Cardiac muscle cell (in vitro differentiated cells and primary cell): ENCODE results near the gene REC8. TPM values are rescaled to one million over a fixed set of nuclear protein-coding genes. Genes with fewer than 3 reads are reported as not detected.
A peak's percentile ranks its signal among the peaks of the same experiment; 100 is the strongest.

Experiments
- DNase-seq, 2 donors: peaks; one replicate each; pipeline versions ENCODE4 v3.0.0 to v3.0.0-alpha.2; 2010 to 2017; ENCODE audit warnings: low read depth in 1 of 2, low spot score in 1 of 2
- H3K27ac ChIP-seq: fragments of 200-600 bp; sonication (generic); 2 replicates; pipeline ENCODE4 v1.5.1; 2016
- H3K27me3 ChIP-seq: fragments of 200-600 bp; sonication (generic); 2 replicates; pipeline ENCODE4 v1.6.0; 2016; ENCODE audit warnings: control low read depth
- H3K36me3 ChIP-seq: fragments of 200-600 bp; sonication (generic); 2 replicates; pipeline ENCODE4 v1.5.1; 2016; ENCODE audit warnings: control low read depth
- H3K4me1 ChIP-seq: fragments of 200-600 bp; sonication (generic); 2 replicates; pipeline ENCODE4 v1.8.1; 2017; ENCODE audit warnings: low read depth, mild to moderate bottlenecking, mixed run types
- H3K4me3 ChIP-seq: fragments of 200-600 bp; sonication (generic); 2 replicates; pipeline ENCODE4 v1.5.1; 2016; ENCODE audit warnings: mild to moderate bottlenecking
- H3K9me3 ChIP-seq: fragments of 200-600 bp; sonication (generic); 2 replicates; pipeline ENCODE4 v1.5.1; 2017; ENCODE audit warnings: low read depth, mild to moderate bottlenecking, control low read depth
- polyA plus RNA-seq: library from polyadenylated mRNA; unstranded; fragments of >200 nt; fragmentation: Nextera tagmentation; extraction: Ambion mirVana; gene quantifications from 2 replicates; pipeline ENCODE4 v1.2.1, GENCODE V29; 2016
- total RNA-seq: library from RNA; depleted of rRNA; stranded (reverse); fragments of >200 nt; gene quantifications from 2 replicates; pipeline ENCODE4 v1.2.3, GENCODE V29; 2016
- TF ChIP-seq, protein P1 (sequence below): IDR thresholded peaks from 2 replicates; pipeline ENCODE4 v1.5.1; 2012; ENCODE audit warnings: low read depth, mild to moderate bottlenecking, low read length

The REC8 gene
- total and polyA plus RNA-seq, 2 experiments from 2014 or later = 20.3 to 38.8 TPM

DNA sequence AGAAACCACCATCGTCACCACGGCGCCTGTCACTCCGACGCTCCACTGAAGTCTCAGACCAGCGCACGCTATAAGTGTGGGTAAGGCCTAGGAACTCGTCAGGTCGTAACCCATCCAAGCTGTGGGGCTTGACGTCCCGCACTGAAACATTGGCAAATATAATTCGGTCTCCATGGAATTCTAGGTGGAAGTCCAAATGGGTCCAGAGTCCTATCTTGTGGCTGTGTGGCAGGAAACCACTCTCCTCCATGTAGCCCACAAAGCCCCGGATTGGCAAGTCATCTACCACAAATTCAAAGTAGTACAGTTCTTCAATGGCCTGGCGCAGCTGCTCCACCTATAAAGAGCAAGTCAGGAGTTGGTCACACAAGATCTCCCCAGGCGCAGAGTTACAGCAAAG, 21.1 kb downstream of the REC8 start:
- peaks cover 9% of the 10 kb centered on the region for H3K36me3 ChIP-seq
- TF ChIP-seq, protein P1, sequence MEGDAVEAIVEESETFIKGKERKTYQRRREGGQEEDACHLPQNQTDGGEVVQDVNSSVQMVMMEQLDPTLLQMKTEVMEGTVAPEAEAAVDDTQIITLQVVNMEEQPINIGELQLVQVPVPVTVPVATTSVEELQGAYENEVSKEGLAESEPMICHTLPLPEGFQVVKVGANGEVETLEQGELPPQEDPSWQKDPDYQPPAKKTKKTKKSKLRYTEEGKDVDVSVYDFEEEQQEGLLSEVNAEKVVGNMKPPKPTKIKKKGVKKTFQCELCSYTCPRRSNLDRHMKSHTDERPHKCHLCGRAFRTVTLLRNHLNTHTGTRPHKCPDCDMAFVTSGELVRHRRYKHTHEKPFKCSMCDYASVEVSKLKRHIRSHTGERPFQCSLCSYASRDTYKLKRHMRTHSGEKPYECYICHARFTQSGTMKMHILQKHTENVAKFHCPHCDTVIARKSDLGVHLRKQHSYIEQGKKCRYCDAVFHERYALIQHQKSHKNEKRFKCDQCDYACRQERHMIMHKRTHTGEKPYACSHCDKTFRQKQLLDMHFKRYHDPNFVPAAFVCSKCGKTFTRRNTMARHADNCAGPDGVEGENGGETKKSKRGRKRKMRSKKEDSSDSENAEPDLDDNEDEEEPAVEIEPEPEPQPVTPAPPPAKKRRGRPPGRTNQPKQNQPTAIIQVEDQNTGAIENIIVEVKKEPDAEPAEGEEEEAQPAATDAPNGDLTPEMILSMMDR = no peak
- no peaks in the 10 kb centered on the region for H3K9me3 ChIP-seq
- DNase-seq = no peak
- H3K4me1 ChIP-seq = peaks cover 4% of the 10 kb centered on the region
- H3K27me3 ChIP-seq = no peaks in the 10 kb centered on the region
- no peak overlapping the region for H3K27ac ChIP-seq
- no peak overlapping the region for H3K4me3 ChIP-seq

DNA sequence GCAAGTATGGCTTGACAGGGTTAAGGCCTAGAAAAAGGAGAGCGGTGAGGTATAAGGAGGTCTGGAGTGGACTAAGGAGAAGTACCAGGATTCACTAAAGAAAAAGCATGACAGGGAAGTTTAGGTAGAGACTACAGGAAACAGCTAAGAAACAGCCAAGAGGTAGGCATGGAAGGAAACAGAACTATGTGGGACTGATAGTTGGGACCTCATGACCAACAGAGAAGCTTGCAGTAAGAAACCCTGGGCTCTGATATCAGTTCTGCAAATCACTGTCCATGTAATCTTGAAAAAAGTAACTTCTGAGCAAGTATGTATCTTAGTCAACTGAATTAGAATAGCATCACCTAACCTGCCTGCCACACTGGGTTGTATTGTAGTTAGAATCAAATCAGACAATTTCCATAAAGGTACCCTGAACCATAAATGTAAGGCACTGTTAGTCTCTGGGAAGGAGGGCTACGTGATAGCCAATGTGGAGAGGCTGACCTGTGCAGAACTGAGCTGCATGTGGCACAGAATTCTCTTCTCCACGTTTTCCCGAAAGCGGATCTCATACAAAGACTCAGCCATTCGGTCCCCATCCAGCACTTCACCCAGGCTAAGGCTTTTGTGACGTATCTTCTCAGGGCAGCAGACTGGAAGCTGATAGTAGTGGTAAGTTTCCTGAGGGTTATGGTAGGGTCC, 22.4 kb downstream of the REC8 start:
- no peaks in the 10 kb centered on the region for H3K9me3 ChIP-seq
- H3K4me3 ChIP-seq = peak overlapping the region; percentile 67
- peaks cover 9% of the 10 kb centered on the region for H3K36me3 ChIP-seq
- TF ChIP-seq, protein P1 = no peak
- peaks cover 4% of the 10 kb centered on the region for H3K4me1 ChIP-seq
- no peaks in the 10 kb centered on the region for H3K27me3 ChIP-seq
- DNase-seq = no peak
- peak overlapping the region; percentile 98 for H3K27ac ChIP-seq

DNA sequence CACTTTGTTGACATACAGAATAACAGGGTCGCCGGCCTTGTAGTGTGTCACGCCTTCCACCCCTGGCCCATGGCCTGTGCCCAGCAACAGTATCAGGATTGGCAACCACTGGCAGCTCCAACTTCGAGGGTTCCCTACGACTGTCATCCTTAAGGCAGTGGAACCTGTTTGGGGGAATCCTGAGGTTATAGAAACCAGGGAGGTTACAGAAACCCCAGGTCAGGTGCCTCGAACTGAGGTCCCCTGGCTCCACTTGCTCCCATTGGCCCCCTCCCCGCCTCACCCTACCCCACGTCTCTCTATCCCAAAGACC, 22.9 kb downstream of the REC8 start:
- Histone ChIP-seq H3K27me3 (no peaks in the 10 kb centered on the region), H3K27ac (peak overlapping the region; percentile 98), H3K4me1 (peaks cover 4% of the 10 kb centered on the region), H3K4me3 (peak overlapping the region; percentile 67), H3K36me3 (peaks cover 9% of the 10 kb centered on the region), H3K9me3 (no peaks in the 10 kb centered on the region)
- TF ChIP-seq, protein P1 = no peak
- DNase-seq = no peak

DNA sequence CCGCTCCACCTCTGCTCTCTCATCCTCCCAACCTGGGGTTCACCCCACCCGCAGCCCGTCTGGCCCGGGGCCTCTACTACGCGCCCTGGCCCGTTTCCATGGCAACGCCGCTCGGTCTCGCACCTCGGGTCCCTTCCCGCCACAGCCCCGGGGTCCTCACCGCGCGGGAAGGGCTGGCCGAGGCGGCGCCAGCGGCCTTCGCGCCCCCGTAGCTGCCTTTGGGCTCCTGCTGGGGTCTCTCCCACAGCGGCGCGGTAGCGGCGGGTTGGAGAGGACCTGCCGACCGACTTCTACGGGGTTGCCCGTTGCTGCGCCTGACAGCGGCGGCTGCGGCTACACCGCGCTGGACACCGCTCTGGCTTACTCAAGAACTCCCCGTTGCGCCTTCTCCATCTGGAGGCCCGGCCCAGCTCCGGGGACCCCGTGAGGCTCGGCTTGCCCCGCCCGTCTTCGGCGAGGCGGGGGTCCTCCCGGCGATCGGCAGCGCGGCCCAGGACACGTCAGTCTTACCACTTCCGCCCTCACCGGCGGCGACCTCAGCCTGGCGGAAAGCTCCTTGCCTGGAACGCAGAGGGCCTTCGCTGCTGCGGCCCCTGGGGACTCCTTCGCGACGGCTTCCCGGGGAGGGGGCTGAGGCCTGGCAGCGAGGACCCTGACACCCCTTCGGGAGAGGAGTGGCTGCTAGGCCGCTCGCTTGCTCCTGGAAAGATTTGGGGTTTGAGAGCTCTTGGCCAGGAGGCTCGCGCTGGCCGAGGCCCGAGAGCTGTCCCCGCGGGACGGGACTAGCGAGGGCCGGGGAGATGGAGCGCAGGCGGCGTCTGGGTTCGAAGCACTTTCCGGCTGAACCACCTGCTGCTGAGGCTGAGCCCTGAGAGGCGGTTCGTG, 23.5 kb downstream of the REC8 start, which contains the start of gene TM9SF1:
TM9SF1 (minus strand) TSS at position 256 of the 885 bp plus-strand sequence. CDS start 422 bp downstream, outside the sequence.
- TF ChIP-seq, protein P1 = no peak
- peak; percentile 90 to 92 for DNase-seq
- no peaks in the 10 kb centered on the region for H3K9me3 ChIP-seq

DNA sequence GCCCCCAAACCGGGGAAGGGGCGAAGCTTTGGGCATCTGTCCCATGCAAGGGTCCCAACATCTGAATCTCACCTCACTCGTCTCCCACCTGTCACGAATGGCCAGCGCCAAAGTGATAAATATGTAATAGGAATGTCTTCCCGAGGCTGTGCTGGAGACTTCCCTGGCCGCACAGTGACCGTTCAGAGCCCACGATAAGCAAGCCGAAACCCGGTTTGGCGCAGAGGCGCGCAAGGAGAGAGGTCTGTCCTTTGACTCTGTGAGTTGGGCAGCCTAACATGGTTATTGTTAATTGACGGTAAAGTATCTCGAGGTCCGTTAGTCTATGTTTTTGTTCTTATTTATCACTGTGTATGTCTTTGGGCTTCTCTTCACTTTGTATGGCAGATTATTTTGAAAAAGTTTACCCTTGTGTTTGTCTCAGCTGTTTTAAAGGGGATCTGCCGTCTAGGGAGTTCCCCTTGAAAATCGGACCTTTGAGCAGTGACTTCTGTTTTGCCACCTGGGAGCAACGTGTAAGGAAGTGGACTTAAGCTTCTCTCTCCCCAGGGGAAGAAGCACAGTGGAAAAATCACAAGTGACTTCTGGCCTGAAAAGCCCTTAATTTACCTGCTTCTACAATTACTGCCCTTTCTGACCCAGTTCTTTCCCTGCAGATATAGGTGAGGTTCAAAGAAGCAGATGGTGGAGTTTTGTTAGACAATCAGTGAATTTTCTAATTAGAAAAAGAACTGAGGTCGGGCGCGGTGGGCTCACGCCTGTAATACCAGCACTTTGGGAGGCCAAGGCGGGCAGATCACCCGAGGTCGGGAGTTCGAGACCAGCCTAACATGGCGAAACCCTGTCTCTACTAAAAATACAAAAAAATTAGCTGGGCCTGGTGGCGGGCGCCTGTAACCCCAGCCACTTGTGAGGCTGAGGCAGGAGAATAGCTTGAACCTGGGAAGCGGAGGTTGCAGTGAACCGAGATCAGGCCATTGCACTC, 24.5 kb downstream of the REC8 start:
- peak; percentile 30 to 56 for DNase-seq
- Histone ChIP-seq H3K9me3 (no peaks in the 10 kb centered on the region), H3K4me1 (peaks cover 4% of the 10 kb centered on the region), H3K27me3 (no peaks in the 10 kb centered on the region), H3K4me3 (peak overlapping the region; percentile 67), H3K36me3 (peaks cover 9% of the 10 kb centered on the region), H3K27ac (peak overlapping the region; percentile 98)
- TF ChIP-seq, protein P1 = no peak

More for the DNA sequence above, 23.5 kb downstream of the REC8 start, which contains the start of gene TM9SF1:
- peaks cover 4% of the 10 kb centered on the region for H3K4me1 ChIP-seq
- no peaks in the 10 kb centered on the region for H3K27me3 ChIP-seq
- H3K27ac ChIP-seq = peak within 1 kb of the TSS; percentile 98
- peak within 1 kb of the TSS; percentile 67 for H3K4me3 ChIP-seq
- peaks cover 9% of the 10 kb centered on the region for H3K36me3 ChIP-seq
